IPS-18c (cell line): Measurements from ENCODE around the gene PTPDC1.

Experiments used
- H3K4me3 ChIP-seq: 2 replicates; pipeline ENCODE4 v1.7.0; 2013; ENCODE audit warnings: low read depth, mild to moderate bottlenecking, low read length, moderate library complexity; ENCODE audit not compliant: insufficient read depth
- H3K9me3 ChIP-seq: one replicate; pipeline ENCODE4 v1.6.1; 2013; ENCODE audit warnings: mild to moderate bottlenecking, low read length, moderate library complexity; ENCODE audit not compliant: control insufficient read depth, insufficient read depth

PTPDC1 gene, protein sequence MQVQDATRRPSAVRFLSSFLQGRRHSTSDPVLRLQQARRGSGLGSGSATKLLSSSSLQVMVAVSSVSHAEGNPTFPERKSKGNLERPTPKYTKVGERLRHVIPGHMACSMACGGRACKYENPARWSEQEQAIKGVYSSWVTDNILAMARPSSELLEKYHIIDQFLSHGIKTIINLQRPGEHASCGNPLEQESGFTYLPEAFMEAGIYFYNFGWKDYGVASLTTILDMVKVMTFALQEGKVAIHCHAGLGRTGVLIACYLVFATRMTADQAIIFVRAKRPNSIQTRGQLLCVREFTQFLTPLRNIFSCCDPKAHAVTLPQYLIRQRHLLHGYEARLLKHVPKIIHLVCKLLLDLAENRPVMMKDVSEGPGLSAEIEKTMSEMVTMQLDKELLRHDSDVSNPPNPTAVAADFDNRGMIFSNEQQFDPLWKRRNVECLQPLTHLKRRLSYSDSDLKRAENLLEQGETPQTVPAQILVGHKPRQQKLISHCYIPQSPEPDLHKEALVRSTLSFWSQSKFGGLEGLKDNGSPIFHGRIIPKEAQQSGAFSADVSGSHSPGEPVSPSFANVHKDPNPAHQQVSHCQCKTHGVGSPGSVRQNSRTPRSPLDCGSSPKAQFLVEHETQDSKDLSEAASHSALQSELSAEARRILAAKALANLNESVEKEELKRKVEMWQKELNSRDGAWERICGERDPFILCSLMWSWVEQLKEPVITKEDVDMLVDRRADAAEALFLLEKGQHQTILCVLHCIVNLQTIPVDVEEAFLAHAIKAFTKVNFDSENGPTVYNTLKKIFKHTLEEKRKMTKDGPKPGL

DNA sequence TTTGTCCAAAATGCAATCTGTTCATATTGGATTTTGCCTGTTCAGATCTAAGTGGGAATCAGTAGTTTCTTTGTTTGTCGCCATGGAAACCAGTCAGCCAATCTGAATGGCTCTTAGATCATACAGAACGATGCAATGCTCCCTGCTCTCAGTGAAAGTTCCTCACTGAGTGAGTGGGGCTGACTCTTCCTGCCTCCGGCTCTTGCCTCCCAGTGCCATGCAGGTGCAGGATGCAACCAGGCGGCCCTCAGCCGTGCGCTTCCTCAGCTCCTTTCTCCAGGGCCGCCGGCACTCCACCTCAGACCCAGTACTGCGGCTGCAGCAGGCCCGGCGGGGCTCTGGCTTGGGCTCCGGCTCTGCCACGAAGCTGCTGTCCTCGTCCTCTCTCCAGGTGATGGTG lies at the start of gene PTPDC1:
Gene PTPDC1, plus strand, starts transcription at position 151 of the 400 bp plus-strand sequence. Its CDS starts 67 bp downstream, at position 218.
- peak within 1 kb of the TSS; percentile 25; the same call in 1 of the 2 replicates for H3K4me3 ChIP-seq
- H3K9me3 ChIP-seq = no peaks in the 10 kb centered on the region

DNA sequence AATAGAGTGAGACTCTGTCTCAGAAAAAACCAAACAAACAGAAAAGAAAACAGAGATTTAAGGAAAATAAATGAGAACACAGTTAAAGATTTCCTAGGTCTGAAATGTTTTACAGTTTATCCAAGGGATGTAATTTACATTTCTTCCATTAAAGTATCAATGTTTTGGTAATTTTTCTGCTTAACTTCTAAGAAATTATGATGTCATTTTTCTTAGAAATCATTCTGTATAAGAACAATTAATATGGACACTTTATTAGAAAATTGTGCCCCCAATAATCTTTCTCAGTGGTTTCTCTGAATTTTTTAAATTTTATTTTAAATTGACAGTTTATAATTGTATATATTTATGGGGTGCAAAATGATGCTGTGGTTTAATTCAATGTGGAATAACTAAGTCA lies 49.8 kb upstream of the PTPDC1 start:
- H3K4me3 ChIP-seq = no peak overlapping the region
- no peaks in the 10 kb centered on the region for H3K9me3 ChIP-seq

GRCh38 chr9:94039786-94040185 lies 44.5 kb upstream of the PTPDC1 start:
- Histone ChIP-seq H3K9me3 (no peaks in the 10 kb centered on the region), H3K4me3 (no peak overlapping the region)

DNA sequence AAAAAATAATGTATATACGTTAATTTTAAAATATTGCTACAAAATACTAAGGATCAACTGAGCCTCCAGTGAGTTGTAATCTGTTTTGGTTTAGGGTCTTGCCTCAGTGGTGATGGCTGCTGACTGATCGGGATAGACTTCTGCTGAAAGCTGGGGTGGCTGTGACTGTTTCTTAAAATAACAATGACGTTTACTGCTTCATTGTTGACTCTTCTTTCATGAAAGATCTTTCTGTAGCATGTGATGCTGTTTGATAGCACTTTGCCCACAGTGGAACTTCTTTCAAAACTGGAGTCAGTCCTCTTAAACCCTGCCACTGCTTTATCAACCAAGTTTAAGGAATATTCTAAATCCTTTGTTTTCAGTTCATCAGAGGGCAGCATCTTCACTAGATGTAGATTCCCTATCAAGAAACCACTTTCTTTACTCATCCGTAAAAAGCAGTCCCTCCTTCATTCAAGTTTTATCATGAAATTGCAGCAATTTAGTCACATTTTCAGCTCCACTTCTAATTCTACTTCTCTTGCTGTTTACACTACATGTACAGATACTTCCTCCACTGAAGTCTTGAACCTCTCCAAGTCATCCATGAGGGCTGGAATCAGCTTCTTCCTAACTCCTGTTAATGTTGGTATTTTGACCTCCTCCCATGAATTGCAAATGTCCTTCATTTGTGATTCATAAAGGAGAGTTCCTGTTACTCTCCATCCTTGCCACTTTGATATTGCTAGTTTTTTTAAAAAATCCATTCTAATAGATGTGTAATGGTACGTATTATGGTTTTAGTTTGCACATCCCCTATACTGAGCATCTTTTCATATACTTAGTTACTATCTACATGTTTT lies 41.5 kb upstream of the PTPDC1 start:
- no peak overlapping the region for H3K4me3 ChIP-seq
- no peaks in the 10 kb centered on the region for H3K9me3 ChIP-seq

- no peak overlapping the region for H3K4me3 ChIP-seq
These were observed 29.5 kb upstream of the PTPDC1 start for GRCh38 chr9:94054716-94055115.

GRCh38 chr9:94056442-94056974 lies 27.8 kb upstream of the PTPDC1 start:
- no peaks in the 10 kb centered on the region for H3K9me3 ChIP-seq

More at GRCh38 chr9:94054716-94055115, 29.5 kb upstream of the PTPDC1 start:
- H3K9me3 ChIP-seq = peaks cover 5% of the 10 kb centered on the region

DNA sequence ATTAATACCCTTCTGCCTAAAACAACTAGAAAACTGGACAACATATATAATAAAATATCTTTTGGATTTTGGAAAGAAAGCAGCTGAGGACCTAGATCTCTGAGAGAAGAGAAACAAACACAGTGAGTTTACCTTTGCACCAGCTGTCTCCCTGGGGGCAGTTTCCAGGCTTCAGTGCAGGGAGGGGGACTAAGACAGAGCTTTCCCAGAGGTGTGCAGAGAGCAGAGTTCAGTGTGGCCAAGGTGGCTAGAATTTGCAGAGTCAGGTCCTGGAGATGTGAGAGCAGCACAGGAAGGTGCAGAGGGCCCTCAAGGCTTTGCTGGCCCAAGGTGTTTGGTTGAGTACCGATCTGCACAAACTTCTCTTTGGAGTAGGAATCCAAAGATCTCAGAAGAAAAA lies 26.3 kb upstream of the PTPDC1 start:
- H3K9me3 ChIP-seq = peaks cover 6% of the 10 kb centered on the region
- no peak overlapping the region for H3K4me3 ChIP-seq

More at GRCh38 chr9:94056442-94056974, 27.8 kb upstream of the PTPDC1 start:
- H3K4me3 ChIP-seq = no peak overlapping the region

DNA sequence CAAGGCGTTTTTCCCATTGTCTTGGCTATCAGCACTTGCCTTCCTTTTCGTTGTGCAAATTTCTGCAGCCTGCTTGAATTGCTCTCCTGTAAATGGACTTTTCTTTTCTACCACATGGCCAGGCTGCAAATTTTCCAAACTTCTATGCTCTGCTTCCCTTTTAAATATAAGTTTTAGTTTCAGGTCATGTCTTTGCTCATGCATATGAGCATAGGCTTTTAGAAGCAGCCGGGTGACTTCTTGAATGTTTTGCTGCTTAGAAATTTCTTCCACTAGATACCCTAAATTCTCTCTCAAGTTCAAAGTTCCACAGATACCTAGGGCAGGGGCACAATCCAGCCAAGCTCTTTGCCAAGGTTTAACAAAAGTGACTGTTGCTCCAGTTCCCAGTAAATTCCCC lies 22.4 kb upstream of the PTPDC1 start:
- Histone ChIP-seq H3K9me3 (peaks cover 6% of the 10 kb centered on the region), H3K4me3 (no peak overlapping the region)

DNA sequence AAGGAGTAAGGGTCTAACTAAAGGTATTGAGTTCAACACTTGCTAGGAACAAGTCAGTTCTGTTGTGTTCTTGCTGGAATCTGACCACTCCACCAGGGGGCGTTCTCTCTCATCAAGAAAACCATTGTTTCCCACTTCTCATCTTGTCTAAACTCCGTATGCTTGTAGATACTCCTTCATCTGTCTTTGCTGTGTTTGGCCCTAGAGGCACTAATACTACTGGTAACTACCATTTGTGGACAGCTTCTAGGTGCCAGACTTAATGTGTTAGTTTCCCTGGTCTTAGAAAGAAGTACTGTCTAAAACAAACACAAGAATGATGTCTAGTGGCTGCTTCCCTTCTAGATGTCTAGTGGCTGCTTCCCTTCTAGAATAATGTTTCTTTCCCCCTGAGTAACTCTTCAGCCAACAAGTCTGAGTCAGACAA lies 18.7 kb upstream of the PTPDC1 start:
- no peak overlapping the region for H3K4me3 ChIP-seq

GRCh38 chr9:94068257-94068656 lies 16.0 kb upstream of the PTPDC1 start:
- H3K9me3 ChIP-seq = no peaks in the 10 kb centered on the region
- H3K4me3 ChIP-seq = no peak overlapping the region

More for the DNA sequence above, 18.7 kb upstream of the PTPDC1 start:
- H3K9me3 ChIP-seq = peaks cover 6% of the 10 kb centered on the region

DNA sequence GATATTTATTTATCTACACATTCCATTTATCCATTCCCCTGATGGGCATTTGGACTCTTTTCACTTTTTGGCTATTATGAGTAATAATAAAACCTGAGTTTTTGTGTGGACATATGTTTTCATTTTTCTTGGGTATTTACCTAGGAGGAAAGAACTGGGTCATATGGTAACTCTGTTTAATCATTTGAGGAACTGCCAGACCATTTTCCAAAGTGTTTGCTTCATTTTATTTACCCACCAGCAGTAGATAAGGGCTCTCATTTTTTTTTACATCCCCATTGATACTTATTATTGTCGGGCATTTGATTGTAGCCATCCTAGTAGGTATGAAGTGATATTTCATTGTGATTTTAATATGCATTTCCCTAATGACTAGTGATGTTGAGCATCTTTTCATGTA lies 7.7 kb upstream of the PTPDC1 start:
- Histone ChIP-seq H3K9me3 (no peaks in the 10 kb centered on the region), H3K4me3 (no peak overlapping the region)

- H3K9me3 ChIP-seq = no peaks in the 10 kb centered on the region
- no peak overlapping the region for H3K4me3 ChIP-seq
These were observed 6.2 kb upstream of the PTPDC1 start for GRCh38 chr9:94078086-94078485.

DNA sequence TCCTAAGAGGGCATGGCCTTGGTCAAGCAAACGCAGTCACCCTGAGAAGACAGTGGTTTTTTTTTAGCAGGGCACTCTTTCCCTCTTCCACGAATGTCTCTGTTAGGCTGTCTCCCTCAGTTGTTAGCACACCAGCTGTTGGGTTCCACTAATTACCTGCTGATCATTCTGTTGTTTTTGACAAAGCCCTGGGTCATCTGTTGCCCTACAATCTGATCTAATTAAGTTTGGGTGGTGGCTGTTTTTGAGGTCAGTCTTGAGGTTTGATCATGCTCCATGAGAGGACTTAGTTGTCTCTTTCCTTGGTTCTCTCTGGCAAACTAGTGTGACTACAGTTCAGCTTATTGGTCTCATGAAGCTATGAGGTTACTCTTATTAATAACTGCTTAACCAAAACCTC lies 5.0 kb upstream of the PTPDC1 start:
- H3K9me3 ChIP-seq = no peaks in the 10 kb centered on the region

DNA sequence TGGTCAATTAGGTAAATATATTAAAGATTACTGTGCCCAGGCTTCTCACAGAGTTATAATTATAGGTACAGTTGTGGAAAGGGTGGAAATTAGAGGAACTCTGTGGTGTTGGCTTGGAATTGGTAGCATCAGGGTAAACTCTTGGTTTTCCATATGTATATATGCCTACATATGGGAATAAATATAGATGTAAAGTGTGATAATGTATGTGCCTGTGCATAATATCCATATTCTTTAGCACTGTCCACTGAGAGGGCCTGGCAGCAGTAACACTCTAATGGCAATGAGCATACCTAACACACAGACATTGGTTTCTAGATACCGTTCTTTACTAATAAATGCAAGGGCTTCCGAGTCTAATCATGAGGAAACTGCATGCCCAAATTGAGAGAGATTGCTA lies 4.0 kb upstream of the PTPDC1 start:
- no peak overlapping the region for H3K4me3 ChIP-seq
- no peaks in the 10 kb centered on the region for H3K9me3 ChIP-seq

More for the DNA sequence above, 5.0 kb upstream of the PTPDC1 start:
- no peak overlapping the region for H3K4me3 ChIP-seq

- no peak overlapping the region for H3K4me3 ChIP-seq
These were observed 2.8 kb upstream of the PTPDC1 start for GRCh38 chr9:94081435-94081834.

DNA sequence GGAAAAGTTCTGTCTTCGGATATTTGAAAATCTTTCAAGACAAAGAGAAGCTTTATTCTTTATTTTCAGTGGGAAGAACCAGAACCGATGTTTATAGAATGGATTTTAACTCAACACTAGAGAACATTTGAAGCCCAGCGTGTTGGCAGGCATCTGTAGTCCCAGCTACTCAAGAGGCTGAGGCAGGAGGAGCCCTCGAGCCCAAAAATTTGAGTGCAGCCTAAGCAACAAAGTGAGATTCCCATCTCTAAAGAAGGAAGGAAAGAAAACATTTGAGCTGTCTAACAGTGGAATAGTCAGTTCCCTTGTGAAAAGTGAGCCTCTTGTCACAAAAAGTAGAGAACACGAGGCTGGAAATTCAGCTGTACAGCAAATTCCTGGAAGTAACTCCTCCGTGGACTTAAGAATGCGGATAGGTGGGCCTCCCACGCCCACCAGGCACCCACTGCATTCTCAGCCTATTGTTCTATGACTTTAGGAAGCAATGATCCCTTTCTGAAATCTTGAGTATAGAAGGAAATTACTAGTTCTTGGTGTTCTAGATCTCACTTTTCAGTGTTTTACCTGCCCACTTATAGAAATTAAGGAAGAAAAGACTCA lies 2.3 kb upstream of the PTPDC1 start:
- Histone ChIP-seq H3K4me3 (no peak overlapping the region), H3K9me3 (no peaks in the 10 kb centered on the region)

More at GRCh38 chr9:94081435-94081834, 2.8 kb upstream of the PTPDC1 start:
- no peaks in the 10 kb centered on the region for H3K9me3 ChIP-seq

- no peak overlapping the region for H3K4me3 ChIP-seq
- H3K9me3 ChIP-seq = no peaks in the 10 kb centered on the region
These were observed 1.7 kb upstream of the PTPDC1 start for GRCh38 chr9:94082553-94082952.
